ENCODE results near the gene VRK1.
"Not testable (repeated sequence)": the region's sequence is repeated elsewhere in the genome, so short reads cannot be mapped to it uniquely, and the experiment has no call there.

The VRK1 gene

DNA sequence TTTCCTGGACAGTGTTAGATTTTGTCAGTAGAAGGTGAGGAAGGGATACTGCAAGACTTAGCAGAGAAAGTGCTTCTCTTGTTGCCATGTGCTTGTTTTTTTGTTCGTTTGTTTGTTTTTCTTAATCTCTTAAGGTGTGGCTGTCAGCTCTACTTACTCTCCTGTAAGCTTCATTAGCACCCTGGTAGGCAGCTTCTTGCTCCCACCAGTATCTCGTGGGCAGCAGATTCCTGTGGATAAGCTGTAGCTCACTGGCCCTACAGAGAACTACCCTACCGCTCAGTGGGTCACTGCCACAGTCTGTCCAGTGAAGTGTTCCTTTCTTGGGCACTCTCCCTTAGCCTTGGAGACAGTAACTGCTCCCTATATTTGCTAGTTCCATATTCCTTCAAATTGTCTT, 30.1 kb downstream of the VRK1 start:
- DNase-seq, result no peak

DNA sequence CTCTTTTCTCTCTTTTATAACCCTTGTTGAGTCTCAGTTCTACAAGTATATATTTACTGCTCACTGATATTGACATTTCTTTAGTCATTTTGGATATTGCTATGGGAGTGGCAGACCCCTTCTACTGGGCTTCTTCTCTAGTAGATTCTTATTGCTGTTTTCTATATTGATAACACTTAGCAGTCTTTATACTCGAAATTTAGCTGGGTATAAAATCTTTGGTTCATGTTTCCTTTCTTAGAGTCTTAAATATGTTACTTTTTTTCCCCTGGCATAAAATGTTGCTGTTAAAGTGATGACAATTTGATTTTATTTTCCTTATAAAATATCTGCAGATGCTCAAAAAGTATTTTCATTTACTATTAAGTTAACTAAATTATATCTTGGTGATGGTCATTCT, 32.6 kb downstream of the VRK1 start:
- DNase-seq, result no peak

DNA sequence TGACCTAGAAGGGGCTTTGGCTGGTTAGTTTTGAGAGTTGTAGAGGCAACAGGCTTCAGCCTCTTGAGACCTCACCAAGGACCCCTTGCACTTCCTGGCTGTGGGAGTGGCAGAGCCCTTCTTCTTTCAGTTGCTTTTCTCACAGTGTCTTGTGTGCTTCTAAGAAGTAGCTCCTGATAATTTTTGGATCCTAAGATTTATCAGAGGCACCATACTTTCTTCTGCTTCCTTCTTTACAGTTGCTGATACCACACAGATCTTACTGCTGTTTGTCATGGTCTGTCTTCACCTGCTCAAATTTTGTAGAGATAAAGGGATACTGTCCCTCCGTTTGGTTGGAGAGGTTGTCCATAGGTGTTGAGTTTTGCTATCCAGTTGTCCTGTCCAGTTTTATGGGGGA, 33.8 kb downstream of the VRK1 start:
- DNase-seq, result no peak

- DNase-seq, result no peak
These were observed 35.2 kb downstream of the VRK1 start for GRCh38 chr14:96832351-96832750.

GRCh38 chr14:96838449-96838848, 41.3 kb downstream of the VRK1 start:
- DNase-seq, result no peak

- DNase-seq, result no peak
These were observed 42.1 kb downstream of the VRK1 start for GRCh38 chr14:96839251-96839650.

DNA sequence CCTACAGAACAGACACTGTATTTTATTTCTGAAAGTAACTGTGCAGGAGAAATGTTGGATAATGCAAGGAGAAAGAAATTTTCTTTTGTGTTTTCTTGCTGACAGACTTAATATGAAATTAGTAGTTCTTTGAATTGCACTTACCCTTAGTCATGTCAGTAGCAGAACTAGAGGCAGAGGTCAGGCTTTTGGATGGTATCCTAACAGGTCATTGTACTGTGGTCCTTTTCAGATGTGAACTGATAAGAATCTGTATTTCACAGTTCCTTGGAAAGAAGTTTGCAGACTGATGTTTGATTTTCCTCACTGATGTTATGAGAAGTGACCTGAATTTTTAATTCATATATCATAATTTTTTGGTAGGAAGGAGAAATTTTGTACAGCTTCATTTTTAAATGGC, 46.0 kb downstream of the VRK1 start:
- no peak for DNase-seq

DNA sequence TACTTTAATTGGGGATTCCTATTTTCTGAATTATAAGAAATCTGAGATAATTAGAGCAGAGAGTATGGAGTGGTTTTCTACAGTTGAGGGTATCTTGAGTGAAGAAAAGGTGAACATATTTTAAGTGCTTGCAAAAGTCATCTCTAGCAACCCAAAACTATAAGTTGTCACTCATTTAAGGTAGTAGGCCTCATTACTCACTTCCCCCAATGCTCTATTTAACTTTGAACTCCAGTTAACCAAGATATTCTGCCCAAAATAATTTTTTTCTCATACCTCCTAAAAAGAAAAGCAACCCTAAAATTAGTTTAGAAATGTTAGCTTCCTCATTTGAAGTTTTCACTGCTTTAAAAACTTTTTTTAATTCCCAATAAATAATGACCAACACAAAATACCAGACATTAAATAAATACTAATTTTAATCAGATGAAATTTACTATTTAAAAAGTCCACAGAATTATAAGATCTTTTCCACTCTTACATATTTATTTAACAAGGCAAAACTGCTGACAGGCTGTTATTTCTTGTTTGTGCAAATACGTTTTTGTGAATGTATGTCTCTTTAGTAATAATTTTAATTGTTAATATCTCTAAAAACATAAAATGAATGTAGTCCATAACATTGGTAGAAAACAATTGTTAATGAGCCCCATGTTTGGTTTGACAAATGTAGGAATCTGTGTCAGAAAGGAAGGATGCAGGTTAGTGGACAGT, 47.8 kb downstream of the VRK1 start:
- DNase-seq, result no peak

DNA sequence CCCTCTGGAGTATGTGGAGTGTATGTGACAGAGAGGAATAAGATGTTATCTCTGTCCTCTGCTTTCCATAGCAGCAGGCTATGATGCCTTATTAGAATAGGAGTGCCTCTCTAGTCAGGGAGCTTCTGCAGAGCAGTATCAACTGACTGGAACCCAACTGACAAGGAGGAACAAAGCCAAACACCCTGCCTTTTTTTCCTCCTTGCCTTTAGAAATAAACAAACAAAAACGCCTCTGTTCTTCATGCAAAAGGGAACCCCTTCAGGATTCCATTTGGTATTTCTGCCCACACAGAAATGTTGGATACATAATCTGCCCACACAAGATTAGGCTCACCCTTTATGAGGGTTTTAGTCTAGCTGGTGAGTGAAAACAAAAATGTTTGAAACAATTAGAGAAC, 50.3 kb downstream of the VRK1 start:
- DNase-seq, result no peak

GRCh38 chr14:96848011-96848410, 50.8 kb downstream of the VRK1 start:
- DNase-seq, result no peak

DNA sequence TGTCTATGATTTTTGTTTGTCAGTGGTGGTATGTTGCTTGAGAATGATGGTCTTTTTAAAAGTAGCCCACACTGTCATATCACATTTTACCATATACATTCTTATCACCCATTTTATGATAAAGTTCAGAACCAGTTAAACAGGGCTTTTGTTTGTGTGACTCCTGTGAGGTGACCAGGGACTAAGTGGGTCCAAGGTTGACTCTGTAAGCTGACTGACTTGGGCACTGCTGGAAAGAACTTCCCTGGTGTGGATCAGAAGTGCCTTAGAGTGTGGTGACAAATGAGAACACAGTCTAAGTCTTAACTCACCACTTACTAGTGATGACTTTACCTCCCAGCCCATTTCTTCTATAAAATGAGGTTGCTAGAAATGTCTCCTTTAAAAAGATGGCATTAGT, 52.6 kb downstream of the VRK1 start:
- DNase-seq, result no peak

- no peak for DNase-seq
These were observed 54.7 kb downstream of the VRK1 start for GRCh38 chr14:96851694-96852381.

DNA sequence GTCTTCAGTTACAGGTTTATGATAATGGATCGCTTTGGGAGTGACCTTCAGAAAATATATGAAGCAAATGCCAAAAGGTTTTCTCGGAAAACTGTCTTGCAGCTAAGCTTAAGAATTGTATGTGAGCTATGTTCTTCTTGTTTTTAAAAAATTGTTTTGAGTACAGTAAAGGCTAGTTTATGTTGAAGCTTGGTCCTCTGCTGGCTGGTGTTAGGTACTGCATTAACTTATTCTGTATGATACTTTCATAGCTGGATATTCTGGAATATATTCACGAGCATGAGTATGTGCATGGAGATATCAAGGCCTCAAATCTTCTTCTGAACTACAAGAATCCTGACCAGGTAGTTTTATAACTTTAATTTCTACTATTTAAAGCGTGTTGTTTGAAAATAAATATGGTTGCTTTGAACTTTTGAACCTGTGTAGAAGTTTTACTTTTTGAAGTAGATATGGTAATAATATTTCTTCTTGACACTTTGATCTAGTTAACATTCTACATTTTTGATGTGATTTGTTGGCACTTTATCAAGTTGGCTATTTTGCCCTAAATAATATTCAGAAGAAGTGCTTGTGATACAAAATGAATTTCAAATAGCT, 55.7 kb downstream of the VRK1 start:
- peak; percentile 13 for DNase-seq

DNA sequence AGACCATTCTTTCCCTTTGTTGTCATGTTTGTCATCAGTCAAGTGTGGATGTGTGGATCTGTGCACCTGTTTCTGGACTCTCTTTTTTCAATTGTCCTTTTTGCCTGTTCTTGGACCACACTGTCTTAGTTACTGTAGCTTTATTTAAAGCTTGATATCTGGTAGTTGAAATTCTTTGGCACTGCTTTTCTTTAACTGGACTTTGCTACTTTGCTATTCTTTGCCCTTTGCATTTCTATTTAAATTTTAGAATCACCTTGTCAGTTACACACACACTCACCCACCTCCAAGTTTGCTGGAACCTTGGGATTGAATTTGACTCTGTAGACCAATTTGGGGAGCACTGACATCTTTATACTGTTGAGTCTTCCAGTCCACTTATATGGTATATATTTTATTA, 61.5 kb downstream of the VRK1 start:
- DNase-seq, result no peak

DNA sequence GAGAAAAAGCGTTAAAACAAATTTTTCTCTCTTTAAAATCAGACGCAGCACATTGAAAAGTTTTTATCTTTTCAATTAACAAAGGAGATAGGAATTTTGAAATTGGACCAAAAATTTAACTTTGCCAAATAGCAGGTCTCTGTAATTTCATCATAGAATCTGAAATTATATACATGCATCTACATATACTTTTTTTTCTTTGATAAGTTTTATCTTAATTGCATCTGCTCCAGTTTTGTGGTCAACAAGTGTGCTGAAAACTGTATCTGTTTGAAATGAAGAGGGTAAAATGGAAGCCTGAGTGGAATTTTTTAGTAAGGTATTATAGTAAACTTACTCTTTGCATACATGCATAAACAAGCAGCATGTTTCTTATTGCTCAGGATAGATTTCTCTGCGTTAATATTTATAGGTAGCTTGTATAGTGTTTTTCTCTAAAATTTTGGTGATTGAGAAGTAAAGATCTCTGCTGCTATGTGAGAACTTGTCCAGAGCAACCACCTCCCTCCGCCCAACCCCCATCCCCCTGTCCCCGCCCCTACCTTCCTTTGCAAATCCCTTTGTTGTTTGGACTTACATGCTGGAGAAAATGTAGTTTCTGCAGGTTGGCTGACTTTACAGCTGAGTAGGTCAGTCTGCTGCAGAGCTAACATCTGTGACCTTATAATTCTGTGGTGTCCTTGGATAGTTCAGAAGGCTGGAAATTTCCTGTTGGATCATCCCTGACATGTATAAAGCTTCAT, 64.6 kb downstream of the VRK1 start:
- no peak for DNase-seq

- no peak for DNase-seq
These were observed 66.3 kb downstream of the VRK1 start for GRCh38 chr14:96863327-96863985.

- no peak for DNase-seq
These were observed 66.8 kb downstream of the VRK1 start for GRCh38 chr14:96863986-96864330.

DNA sequence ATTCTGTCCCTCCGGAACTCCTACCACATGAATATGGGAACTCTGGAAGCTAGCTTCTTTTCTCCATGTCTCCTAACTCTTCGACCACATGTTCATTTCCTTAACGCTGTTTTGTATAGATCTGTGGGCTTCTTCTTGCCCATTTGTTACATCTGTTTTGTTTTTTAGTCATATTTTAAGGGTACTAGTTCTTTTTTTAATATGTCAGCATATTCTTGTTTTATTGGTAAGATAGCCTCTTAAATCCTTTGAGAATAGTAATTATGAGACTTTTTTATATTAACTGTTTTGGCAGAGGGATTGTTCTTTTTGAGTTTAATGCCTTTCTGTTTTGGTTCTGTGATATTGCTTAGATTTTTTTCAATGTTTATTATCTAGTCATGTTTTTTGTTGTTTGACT, 70.5 kb downstream of the VRK1 start:
- no peak for DNase-seq

GRCh38 chr14:96874127-96874526, 76.9 kb downstream of the VRK1 start:
- no peak for DNase-seq

- DNase-seq, result no peak
These were observed 79.6 kb downstream of the VRK1 start for GRCh38 chr14:96876747-96877146.

- no peak for DNase-seq
These were observed 84.5 kb downstream of the VRK1 start for GRCh38 chr14:96881713-96882112.

- DNase-seq, result not testable (repeated sequence)
These were observed 86.8 kb downstream of the VRK1 start for GRCh38 chr14:96883974-96884373.

DNA sequence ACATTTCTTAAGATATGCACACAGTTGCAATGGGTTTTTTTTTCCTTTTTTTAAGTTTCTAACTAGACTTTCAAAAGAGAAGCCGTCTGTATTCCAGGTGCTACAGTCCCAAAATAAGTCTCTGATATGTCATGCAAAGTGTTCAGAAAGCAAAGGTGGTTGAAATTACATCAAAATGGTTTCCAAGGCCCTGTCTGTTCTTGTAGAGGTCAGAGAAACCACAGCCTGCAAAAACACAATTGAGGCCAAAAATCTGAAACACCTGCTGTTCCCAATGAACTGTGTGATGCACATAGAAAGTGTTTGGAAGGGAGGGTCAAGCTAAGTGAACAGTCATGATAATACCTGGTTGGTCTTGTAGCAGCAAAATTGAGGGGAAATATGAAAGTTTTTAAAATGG, 91.0 kb downstream of the VRK1 start:
- DNase-seq, result no peak

Measured in NCI-H2171 (cell line).